ENCODE data around the gene PIK3R6. TPM values are rescaled to one million over a fixed set of nuclear protein-coding genes. Genes with fewer than 3 reads are reported as not detected.

PIK3R6 gene
- total RNA-seq, 1 experiment from 2014 or later = not detected

- Mint-ChIP-seq H3K36me3 (ENCODE audit: insufficient read depth, unreplicated experiment) (no peaks in the 10 kb centered on the region), H3K27ac (ENCODE audit: unreplicated experiment) (peak within 1 kb of the TSS; percentile 37), H3K9me3 (ENCODE audit: unreplicated experiment) (no peaks in the 10 kb centered on the region), H3K4me3 (ENCODE audit: unreplicated experiment) (no peak within 1 kb of the TSS), H3K27me3 (ENCODE audit: insufficient read depth, unreplicated experiment) (peaks cover 30% of the 10 kb centered on the region), H3K4me1 (ENCODE audit: low read depth, unreplicated experiment) (no peaks in the 10 kb centered on the region)
- no peak within 1 kb of the TSS for H3K4me3 ChIP-seq (ENCODE audit: low read depth, low read length)
- no peak for DNase-seq
- BruUV-seq (replicated peaks) = no TSS peak
- ChIA-PET POLR2A (no interaction called here), CTCF (no interaction called here)
- intact Hi-C loops (cut with micrococcal nuclease; ENCODE audit: unreplicated experiment) = no loop called here
- no peaks in the 10 kb centered on the region for H3K4me1 ChIP-seq
- TF ChIP-seq CTCF (IDR thresholded peaks at IDR 0.05; ENCODE audit: insufficient read depth in 1 of 2, low read depth in 1 of 2, low read length in 1 of 2, severe bottlenecking in 1 of 2, unreplicated experiment in 1 of 2) = no peak
- no peaks in the 10 kb centered on the region for H3K27me3 ChIP-seq (replicated peaks; ENCODE audit: control insufficient read depth, insufficient read depth, low read length)
- H3K9me3 ChIP-seq = no peaks in the 10 kb centered on the region
- H3K36me3 ChIP-seq (ENCODE audit: control insufficient read depth, insufficient read depth, low read length) = no peaks in the 10 kb centered on the region
Observed at GRCh38 chr17:8758137-8758596, 109.3 kb downstream of the PIK3R6 start, which contains the start of gene SPDYE4. SPDYE4 (minus strand) TSS chr17:8758546; CDS start chr17:8758382, 164 bp downstream.

DNA sequence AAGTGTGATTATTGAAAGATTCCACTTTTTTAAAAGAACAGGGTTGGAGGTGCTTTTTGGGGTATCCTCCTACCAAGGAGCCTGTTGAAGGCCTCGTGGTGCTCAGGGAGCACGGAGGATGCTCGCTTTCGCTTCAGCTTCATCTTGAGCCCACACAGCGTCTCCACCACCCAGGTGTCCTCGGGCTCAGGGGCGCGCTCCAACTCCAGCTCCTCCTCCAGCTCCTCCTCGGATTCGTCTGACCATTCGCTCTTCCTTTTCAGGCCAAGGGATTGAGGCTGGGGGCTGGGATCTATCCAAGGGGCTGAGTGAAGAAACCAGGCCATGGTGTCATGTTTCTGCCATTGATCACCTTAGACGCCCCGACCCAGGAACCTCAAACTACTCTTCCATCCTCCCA is 110.3 kb downstream of the PIK3R6 start:
- POLR2A ChIA-PET = no interaction called here
- no peak for TF ChIP-seq CTCF (IDR thresholded peaks at IDR 0.05; ENCODE audit: insufficient read depth in 1 of 2, low read depth in 1 of 2, low read length in 1 of 2, severe bottlenecking in 1 of 2, unreplicated experiment in 1 of 2)
- no peaks in the 10 kb centered on the region for H3K4me1 Mint-ChIP-seq (ENCODE audit: low read depth, unreplicated experiment)
- H3K36me3 ChIP-seq (ENCODE audit: control insufficient read depth, insufficient read depth, low read length) = no peaks in the 10 kb centered on the region
- BruUV-seq (replicated peaks) = no TSS peak
- H3K9me3 ChIP-seq = no peaks in the 10 kb centered on the region
- no peaks in the 10 kb centered on the region for H3K36me3 Mint-ChIP-seq (ENCODE audit: insufficient read depth, unreplicated experiment)
- CTCF ChIA-PET = no interaction called here
- H3K4me3 ChIP-seq (ENCODE audit: low read depth, low read length) = no peak overlapping the region
- no peaks in the 10 kb centered on the region for H3K4me1 ChIP-seq
- intact Hi-C loops (cut with micrococcal nuclease; ENCODE audit: unreplicated experiment) = no loop called here
- no peak for DNase-seq
- H3K4me3 Mint-ChIP-seq (ENCODE audit: unreplicated experiment) = no peak overlapping the region
- H3K27me3 Mint-ChIP-seq (ENCODE audit: insufficient read depth, unreplicated experiment) = peaks cover 30% of the 10 kb centered on the region
- no peak overlapping the region for H3K27ac Mint-ChIP-seq (ENCODE audit: unreplicated experiment)
- no peaks in the 10 kb centered on the region for H3K27me3 ChIP-seq (replicated peaks; ENCODE audit: control insufficient read depth, insufficient read depth, low read length)
- no peaks in the 10 kb centered on the region for H3K9me3 Mint-ChIP-seq (ENCODE audit: unreplicated experiment)

GRCh38 chr17:8755590-8756255 is 111.8 kb downstream of the PIK3R6 start:
- no peak overlapping the region for H3K4me3 Mint-ChIP-seq (ENCODE audit: unreplicated experiment)
- Histone ChIP-seq H3K9me3 (no peaks in the 10 kb centered on the region), H3K4me3 (ENCODE audit: low read depth, low read length) (no peak overlapping the region), H3K27me3 (replicated peaks; ENCODE audit: control insufficient read depth, insufficient read depth, low read length) (no peaks in the 10 kb centered on the region), H3K36me3 (ENCODE audit: control insufficient read depth, insufficient read depth, low read length) (no peaks in the 10 kb centered on the region), H3K4me1 (no peaks in the 10 kb centered on the region)
- intact Hi-C loops (cut with micrococcal nuclease; ENCODE audit: unreplicated experiment) = no loop called here
- TF ChIP-seq CTCF (IDR thresholded peaks at IDR 0.05; ENCODE audit: insufficient read depth in 1 of 2, low read depth in 1 of 2, low read length in 1 of 2, severe bottlenecking in 1 of 2, unreplicated experiment in 1 of 2) = no peak
- ChIA-PET POLR2A (no interaction called here), CTCF (no interaction called here)
- BruUV-seq (replicated peaks) = no TSS peak
- peaks cover 30% of the 10 kb centered on the region for H3K27me3 Mint-ChIP-seq (ENCODE audit: insufficient read depth, unreplicated experiment)
- no peaks in the 10 kb centered on the region for H3K36me3 Mint-ChIP-seq (ENCODE audit: insufficient read depth, unreplicated experiment)
- H3K4me1 Mint-ChIP-seq (ENCODE audit: low read depth, unreplicated experiment) = no peaks in the 10 kb centered on the region
- no peak overlapping the region for H3K27ac Mint-ChIP-seq (ENCODE audit: unreplicated experiment)
- no peaks in the 10 kb centered on the region for H3K9me3 Mint-ChIP-seq (ENCODE audit: unreplicated experiment)
- no peak for DNase-seq
